ENCODE results near the gene SEC61G. TPM values are rescaled to one million over a fixed set of nuclear protein-coding genes. Genes with fewer than 3 reads are reported as not detected.

SEC61G gene
- total RNA-seq, 2 experiments from 2014 or later, result 88.7 to 146 TPM

DNA sequence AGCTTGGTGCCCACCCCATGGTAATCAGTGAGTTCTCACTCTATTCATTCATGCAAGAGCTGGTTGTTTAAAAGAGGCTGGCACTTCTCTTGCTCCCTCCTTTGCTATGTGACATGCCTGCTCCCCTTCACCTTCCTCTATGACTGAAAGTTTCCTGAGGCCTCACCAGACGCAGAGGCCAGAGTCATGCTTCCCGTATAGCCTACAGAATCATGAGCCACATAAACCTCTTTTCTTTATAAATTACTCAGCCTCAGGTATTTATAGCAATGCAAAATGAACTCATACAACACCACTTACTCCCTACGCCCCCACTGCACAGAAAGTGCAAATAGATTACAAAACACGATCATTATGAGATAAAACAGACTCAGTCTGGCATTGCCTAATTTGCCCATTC lies 39.0 kb downstream of the SEC61G start:
- ChIA-PET POLR2A (no interaction called here), CTCF (ENCODE audit: unreplicated experiment) (no interaction called here)
- no peaks in the 10 kb centered on the region for H3K9me3 ChIP-seq (ENCODE audit: low read length)
- H3K9me2 ChIP-seq (ENCODE audit: insufficient read depth, low read length), result no peaks in the 10 kb centered on the region
- no peaks in the 10 kb centered on the region for H3K4me1 ChIP-seq (ENCODE audit: insufficient read depth, low read length, poor library complexity, severe bottlenecking)
- TF ChIP-seq EZH2phosphoT487 (IDR thresholded peaks at IDR 0.05; ENCODE audit: borderline replicate concordance, low read depth, low read length), result no peak
- TF ChIP-seq, protein P1, sequence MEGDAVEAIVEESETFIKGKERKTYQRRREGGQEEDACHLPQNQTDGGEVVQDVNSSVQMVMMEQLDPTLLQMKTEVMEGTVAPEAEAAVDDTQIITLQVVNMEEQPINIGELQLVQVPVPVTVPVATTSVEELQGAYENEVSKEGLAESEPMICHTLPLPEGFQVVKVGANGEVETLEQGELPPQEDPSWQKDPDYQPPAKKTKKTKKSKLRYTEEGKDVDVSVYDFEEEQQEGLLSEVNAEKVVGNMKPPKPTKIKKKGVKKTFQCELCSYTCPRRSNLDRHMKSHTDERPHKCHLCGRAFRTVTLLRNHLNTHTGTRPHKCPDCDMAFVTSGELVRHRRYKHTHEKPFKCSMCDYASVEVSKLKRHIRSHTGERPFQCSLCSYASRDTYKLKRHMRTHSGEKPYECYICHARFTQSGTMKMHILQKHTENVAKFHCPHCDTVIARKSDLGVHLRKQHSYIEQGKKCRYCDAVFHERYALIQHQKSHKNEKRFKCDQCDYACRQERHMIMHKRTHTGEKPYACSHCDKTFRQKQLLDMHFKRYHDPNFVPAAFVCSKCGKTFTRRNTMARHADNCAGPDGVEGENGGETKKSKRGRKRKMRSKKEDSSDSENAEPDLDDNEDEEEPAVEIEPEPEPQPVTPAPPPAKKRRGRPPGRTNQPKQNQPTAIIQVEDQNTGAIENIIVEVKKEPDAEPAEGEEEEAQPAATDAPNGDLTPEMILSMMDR (conservative IDR thresholded peaks at IDR 0.05; ENCODE audit: low read length), result no peak
- intact Hi-C loops (cut with micrococcal nuclease; ENCODE audit: unreplicated experiment), result no loop called here
- no peak overlapping the region for H3K4me3 ChIP-seq (ENCODE audit: low read depth, low read length, poor library complexity, severe bottlenecking)
- BruUV-seq (replicated peaks), result no TSS peak
- H3K36me3 ChIP-seq (ENCODE audit: insufficient read depth, low read length), result no peaks in the 10 kb centered on the region
- H3K4me2 ChIP-seq (ENCODE audit: low read length), result no peak overlapping the region
- no peak overlapping the region for H2AFZ ChIP-seq (ENCODE audit: low read length)
- no peak for DNase-seq (ENCODE audit: low spot score)
- H4K20me1 ChIP-seq (ENCODE audit: insufficient read depth, low read length), result no peaks in the 10 kb centered on the region
- H3K27ac ChIP-seq (ENCODE audit: low read depth, low read length, poor library complexity, severe bottlenecking), result no peak overlapping the region
- H3K79me2 ChIP-seq (ENCODE audit: insufficient read depth, low read depth, low read length), result no peaks in the 10 kb centered on the region

DNA sequence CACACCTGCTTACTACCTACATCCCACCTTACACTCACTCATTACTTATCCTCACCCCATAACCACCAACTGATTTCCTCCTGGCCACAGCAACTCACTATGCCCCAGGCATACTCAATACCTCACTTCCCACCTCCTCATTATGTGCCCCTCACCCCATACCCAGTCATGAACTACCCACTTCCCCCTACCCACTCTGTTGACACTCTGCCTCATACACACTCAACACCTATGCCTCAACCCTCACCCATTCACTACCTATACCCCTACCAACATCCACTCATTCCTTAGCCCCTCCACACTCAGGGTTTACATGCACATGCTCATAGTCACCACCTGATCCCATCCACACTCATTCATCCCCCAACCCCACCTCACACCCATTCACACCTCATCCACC lies 39.6 kb downstream of the SEC61G start:
- intact Hi-C loops (cut with micrococcal nuclease; ENCODE audit: unreplicated experiment), result no loop called here
- Histone ChIP-seq H3K4me2 (ENCODE audit: low read length) (no peak overlapping the region), H3K36me3 (ENCODE audit: insufficient read depth, low read length) (no peaks in the 10 kb centered on the region), H3K4me3 (ENCODE audit: low read depth, low read length, poor library complexity, severe bottlenecking) (no peak overlapping the region), H2AFZ (ENCODE audit: low read length) (no peak overlapping the region), H3K27ac (ENCODE audit: low read depth, low read length, poor library complexity, severe bottlenecking) (no peak overlapping the region), H3K9me3 (ENCODE audit: low read length) (no peaks in the 10 kb centered on the region), H4K20me1 (ENCODE audit: insufficient read depth, low read length) (no peaks in the 10 kb centered on the region), H3K4me1 (ENCODE audit: insufficient read depth, low read length, poor library complexity, severe bottlenecking) (no peaks in the 10 kb centered on the region), H3K79me2 (ENCODE audit: insufficient read depth, low read depth, low read length) (no peaks in the 10 kb centered on the region), H3K9me2 (ENCODE audit: insufficient read depth, low read length) (no peaks in the 10 kb centered on the region)
- BruUV-seq (replicated peaks), result no TSS peak
- no peak for DNase-seq (ENCODE audit: low spot score)
- ChIA-PET CTCF (ENCODE audit: unreplicated experiment) (no interaction called here), POLR2A (no interaction called here)
- no peak for TF ChIP-seq EZH2phosphoT487 (IDR thresholded peaks at IDR 0.05; ENCODE audit: borderline replicate concordance, low read depth, low read length)

DNA sequence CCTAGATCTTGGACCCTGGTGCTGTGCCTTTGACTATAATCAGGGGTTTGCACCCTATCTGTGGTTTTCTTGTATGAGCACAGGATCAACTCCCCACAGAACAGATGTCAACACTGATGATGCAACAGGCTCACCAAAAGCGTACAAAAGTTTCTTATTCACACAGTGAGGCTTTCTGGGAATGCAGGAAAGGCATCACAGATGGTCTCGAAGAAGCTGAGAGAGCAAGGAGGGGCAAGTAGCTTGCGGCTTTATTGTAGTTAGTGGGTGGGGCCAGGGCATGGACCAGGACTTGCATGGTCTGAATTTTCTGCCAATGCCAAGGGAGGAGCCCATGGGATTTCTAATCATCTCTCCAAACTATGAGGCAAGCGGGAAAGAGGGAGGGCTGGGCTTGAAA lies 46.2 kb downstream of the SEC61G start:
- H4K20me1 ChIP-seq (ENCODE audit: insufficient read depth, low read length), result no peaks in the 10 kb centered on the region
- H3K9me2 ChIP-seq (ENCODE audit: insufficient read depth, low read length), result no peaks in the 10 kb centered on the region
- no peak overlapping the region for H3K27ac ChIP-seq (ENCODE audit: low read depth, low read length, poor library complexity, severe bottlenecking)
- 0 out of 2 replicates have a peak, but pooled peaks cover 4% of the 10 kb centered on the region for H3K9me3 ChIP-seq (ENCODE audit: low read length)
- no peak for DNase-seq (ENCODE audit: low spot score)
- BruUV-seq (replicated peaks), result no TSS peak
- H3K4me3 ChIP-seq (ENCODE audit: low read depth, low read length, poor library complexity, severe bottlenecking), result no peak overlapping the region
- no peaks in the 10 kb centered on the region for H3K4me1 ChIP-seq (ENCODE audit: insufficient read depth, low read length, poor library complexity, severe bottlenecking)
- H3K36me3 ChIP-seq (ENCODE audit: insufficient read depth, low read length), result no peaks in the 10 kb centered on the region
- intact Hi-C loops (cut with micrococcal nuclease; ENCODE audit: unreplicated experiment), result no loop called here
- TF ChIP-seq, protein P1 (conservative IDR thresholded peaks at IDR 0.05; ENCODE audit: low read length), result no peak
- TF ChIP-seq EZH2phosphoT487 (IDR thresholded peaks at IDR 0.05; ENCODE audit: borderline replicate concordance, low read depth, low read length), result no peak
- H2AFZ ChIP-seq (ENCODE audit: low read length), result no peak overlapping the region
- no peak overlapping the region for H3K4me2 ChIP-seq (ENCODE audit: low read length)
- ChIA-PET CTCF (ENCODE audit: unreplicated experiment) (no interaction called here), POLR2A (no interaction called here)
- H3K79me2 ChIP-seq (ENCODE audit: insufficient read depth, low read depth, low read length), result no peaks in the 10 kb centered on the region
